K562 (cell line): ENCODE data around the gene PRSS57. TPM values are rescaled to one million over a fixed set of nuclear protein-coding genes. Genes with fewer than 3 reads are reported as not detected.

Experiments
- ARID2 ChIP-seq: fragments of 450-650 bp; IDR thresholded peaks from 2 replicates; pipeline ENCODE4 v1.6.1; 2017; ENCODE audit warnings: antibody characterized with exemption, mild to moderate bottlenecking
- BRF1 ChIP-seq: IDR thresholded peaks from 3 replicates; pipeline ENCODE4 v1.6.1; 2011; ENCODE audit warnings: borderline replicate concordance, mild to moderate bottlenecking; ENCODE audit not compliant: insufficient read length; ENCODE audit errors: extremely low read depth
- HMGN3 ChIP-seq: IDR thresholded peaks from 2 replicates; pipeline ENCODE4 v1.6.1; 2011; ENCODE audit warnings: borderline replicate concordance, low read depth, mild to moderate bottlenecking, mixed read lengths, low read length; ENCODE audit not compliant: insufficient read length; ENCODE audit errors: extremely low read depth
- KDM1A ChIP-seq, 2 experiments: fragments of 450-650 bp; IDR thresholded peaks; 2 replicates each; pipeline ENCODE4 v1.6.1; 2016; ENCODE audit warnings: mild to moderate bottlenecking in 2 of 2
- LARP7 ChIP-seq: fragments of 450-650 bp; IDR thresholded peaks from 2 replicates; pipeline ENCODE4 v1.6.1; 2016
- MAFF ChIP-seq: IDR thresholded peaks from 2 replicates; pipeline ENCODE4 v1.6.1; 2012; ENCODE audit warnings: low read length, improper control_type of control experiment
- POLR2G ChIP-seq: fragments of 200-400 bp; formaldehyde crosslinking; IDR thresholded peaks from 2 replicates; pipeline ENCODE4 v1.6.1; 2017; ENCODE audit warnings: low read depth, mild to moderate bottlenecking, antibody characterized with exemption, low read length, moderate library complexity
- RFX7 ChIP-seq: fragments of 250-450 bp; sonication (Bioruptor Pico); IDR thresholded peaks from 2 replicates; pipeline ENCODE4 v1.5.1; 2021; ENCODE audit warnings: mild to moderate bottlenecking
- SMC3 ChIP-seq: conservative IDR thresholded peaks from 2 replicates; pipeline ENCODE4 v1.6.1; 2011; ENCODE audit warnings: low read depth, low read length, improper control_type of control experiment; ENCODE audit not compliant: insufficient read depth
- SRF ChIP-seq, 2 experiments: fragments of 250-450, 450-650 bp in 1 of 2; sonication (Bioruptor Pico) in 1 of 2; sonication (generic) in 1 of 2; formaldehyde crosslinking; IDR thresholded peaks; 2 replicates each; pipeline versions ENCODE4 v1.5.0 to v1.5.1; 2020 to 2022; ENCODE audit warnings: mild to moderate bottlenecking in 1 of 2, missing genetic modification reagents in 1 of 2
- STAT6 ChIP-seq: sonication (generic); formaldehyde crosslinking; IDR thresholded peaks from 2 replicates; pipeline ENCODE4 v1.8.1; 2023; ENCODE audit warnings: mild to moderate bottlenecking, missing genetic modification reagents
- TARDBP ChIP-seq: fragments of 450-650 bp; IDR thresholded peaks from 2 replicates; pipeline ENCODE4 v1.6.1; 2016
- USF1 ChIP-seq: sonication (generic); formaldehyde crosslinking; IDR thresholded peaks from 2 replicates; pipeline ENCODE4 v1.9.0; 2022; ENCODE audit warnings: mild to moderate bottlenecking, missing genetic modification reagents
- ZNF699 ChIP-seq: fragments of 250-450 bp; sonication (Bioruptor Pico); IDR thresholded peaks from 2 replicates; pipeline ENCODE4 v1.8.0; 2021; ENCODE audit warnings: mild to moderate bottlenecking, moderate library complexity; ENCODE audit not compliant: insufficient replicate concordance
- polyA plus RNA-seq, 8 experiments: library from polyadenylated mRNA; depleted of rRNA in 4 of 8; stranded (reverse) in 5 of 8; unstranded in 3 of 8; fragments of >200 nt; fragmentation: Nextera tagmentation in 2 of 8; fragmentation: Illumina TruSeq in 1 of 8; extraction: Ambion mirVana in 2 of 8; extraction: Trizol in 1 of 8; gene quantifications; 2 replicates each; pipeline versions ENCODE4 v1.2.1 to v1.2.3, GENCODE V29; 2011 to 2014; ENCODE audit warnings: inconsistent platforms in 1 of 8, missing spikeins in 1 of 8
- total RNA-seq, 7 experiments: library from RNA; depleted of rRNA in 6 of 7; stranded (reverse); fragments of >200 nt in 6 of 7; fragmentation: Illumina TruSeq in 2 of 7; extraction: Trizol in 2 of 7; gene quantifications; 2 replicates each; pipeline versions ENCODE4 v1.2.1 to v1.2.3, GENCODE V29; 2011 to 2021; ENCODE audit warnings: low replicate concordance in 1 of 7

PRSS57 gene
- total and polyA plus RNA-seq, 9 of the 15 experiments (the other 6 are each of a cell fraction or from before 2014, with no cell fraction given): 0.06 to 2.5 (median 1.3) TPM; not detected in 3

- TF ChIP-seq RFX7 (CRISPR knock-in tag): no peak
- TF ChIP-seq BRF1: no peak
- 0 out of 2 replicates have a peak, but pooled peaks have one; percentile 12 for TF ChIP-seq USF1 (CRISPR knock-in tag)
- 0 out of 2 replicates have a peak, but pooled peaks have one; percentile 17 for TF ChIP-seq POLR2G
- TF ChIP-seq SRF (CRISPR knock-in tag; IDR thresholded peaks at IDR 0.05): no peak
- TF ChIP-seq TARDBP: no peak
- TF ChIP-seq KDM1A (IDR thresholded peaks at IDR 0.05): peak; percentile 37 to 65; a peak in 2 of 4 replicates
- TF ChIP-seq STAT6 (CRISPR knock-in tag): no peak
- TF ChIP-seq MAFF: no peak
- TF ChIP-seq SMC3: peak; percentile 66
- TF ChIP-seq ARID2: no peak
- no peak for TF ChIP-seq ZNF699 (CRISPR knock-in tag)
- TF ChIP-seq HMGN3: no peak
- no peak for TF ChIP-seq LARP7
Measured at GRCh38 chr19:737591-738093, 42.4 kb upstream of the PRSS57 start (continued).
